ENCODE measurements around the gene PLXND1. TPM values are rescaled to one million over a fixed set of nuclear protein-coding genes. Genes with fewer than 3 reads are reported as not detected.

PLXND1 gene
- total and polyA plus RNA-seq, 2 donors (not counting 1 experiment from before 2014, with no cell fraction given) = 3.3 to 74.4 TPM

- Histone ChIP-seq H3K27me3 (replicated peaks in 1 of 4; ENCODE audit: control extremely low read depth in 1 of 4, control insufficient read depth in 3 of 4, insufficient read depth in 4 of 4, low read length in 3 of 4) (peaks cover 0 to 5% (median 1%) of the 10 kb centered on the region in 4 experiments), H3K79me2 (ENCODE audit: control insufficient read depth, insufficient read depth, low read length) (no peaks in the 10 kb centered on the region), H3K9me3 (ENCODE audit: control extremely low read depth in 1 of 3, control insufficient read depth in 2 of 3, insufficient read depth in 1 of 3, low read length in 2 of 3) (no peaks in the 10 kb centered on the region), H3K4me2 (replicated peaks; ENCODE audit: low read depth, low read length, poor library complexity, severe bottlenecking) (no peak overlapping the region), H3K27ac (ENCODE audit: low read length in 2 of 2) (no peak overlapping the region), H3K4me3 (ENCODE audit: control extremely low read depth in 1 of 5, extremely low read depth in 1 of 5, insufficient read depth in 1 of 5, low read depth in 2 of 5, low read length in 4 of 5) (no peak overlapping the region), H4K20me1 (ENCODE audit: control insufficient read depth, insufficient read depth, low read length, poor library complexity, severe bottlenecking) (no peaks in the 10 kb centered on the region), H3K4me1 (ENCODE audit: control insufficient read depth in 2 of 2, insufficient read depth in 2 of 2, low read length in 2 of 2) (no peaks in the 10 kb centered on the region), H2AFZ (ENCODE audit: insufficient read depth, low read depth, low read length, poor library complexity, severe bottlenecking) (no peak overlapping the region), H3K9ac (ENCODE audit: low read length) (no peak overlapping the region), H3K36me3 (replicated peaks in 1 of 2; ENCODE audit: control extremely low read depth in 1 of 2, control insufficient read depth in 1 of 2, extremely low read depth in 1 of 2, insufficient read depth in 2 of 2, low read length in 1 of 2) (no peaks in the 10 kb centered on the region)
- no peak overlapping the region for H3K4me3 Mint-ChIP-seq
- ChIA-PET POLR2A (no interaction called here), CTCF (interaction anchor here (0.6 to 2.4 kb wide), 3 partner anchors 39 to 915 kb away, joined by 3 to 7 read pairs (median 4); no protein-coding TSS in a partner anchor)
- DNase-seq = no peak
- ATAC-seq (ENCODE audit: low read depth) = no peak
- no peak overlapping the region for H3K27ac Mint-ChIP-seq
- H3K9me3 Mint-ChIP-seq (ENCODE audit: insufficient read depth) = peaks cover 2% of the 10 kb centered on the region
- intact Hi-C loops (cut with micrococcal nuclease) = no loop called here
- WGBS (ENCODE audit: insufficient coverage) = 82% methylated on average over 9 of the region's 10 CpGs
- TF ChIP-seq EZH2 (IDR thresholded peaks at IDR 0.05; ENCODE audit: borderline replicate concordance, insufficient read depth, low read depth, low read length, poor library complexity, severe bottlenecking) = no peak
- TF ChIP-seq CTCF (IDR thresholded peaks at IDR 0.05) = no peak
- H3K27me3 Mint-ChIP-seq = peaks cover 16% of the 10 kb centered on the region
- no peaks in the 10 kb centered on the region for H3K4me1 Mint-ChIP-seq
These were observed 27.4 kb upstream of the PLXND1 start for GRCh38 chr3:129633751-129634481.

- no peak for ATAC-seq (ENCODE audit: low read depth)
- no peak for DNase-seq
- no peaks in the 10 kb centered on the region for H3K36me3 ChIP-seq (replicated peaks in 1 of 2; ENCODE audit: control extremely low read depth in 1 of 2, control insufficient read depth in 1 of 2, extremely low read depth in 1 of 2, insufficient read depth in 2 of 2, low read length in 1 of 2)
- Mint-ChIP-seq H3K27me3 (peaks cover 14% of the 10 kb centered on the region), H3K4me3 (no peak overlapping the region), H3K27ac (no peak overlapping the region), H3K9me3 (ENCODE audit: insufficient read depth) (peaks cover 2% of the 10 kb centered on the region), H3K4me1 (peaks cover 3% of the 10 kb centered on the region)
- H3K4me2 ChIP-seq (replicated peaks; ENCODE audit: low read depth, low read length, poor library complexity, severe bottlenecking) = no peak overlapping the region
- no peak for TF ChIP-seq EZH2 (IDR thresholded peaks at IDR 0.05; ENCODE audit: borderline replicate concordance, insufficient read depth, low read depth, low read length, poor library complexity, severe bottlenecking)
- no peak for TF ChIP-seq CTCF (IDR thresholded peaks at IDR 0.05)
- H3K79me2 ChIP-seq (ENCODE audit: control insufficient read depth, insufficient read depth, low read length) = no peaks in the 10 kb centered on the region
- H3K9me3 ChIP-seq (ENCODE audit: control extremely low read depth in 1 of 3, control insufficient read depth in 2 of 3, insufficient read depth in 1 of 3, low read length in 2 of 3) = no peaks in the 10 kb centered on the region
- H3K27me3 ChIP-seq (replicated peaks in 1 of 4; ENCODE audit: control extremely low read depth in 1 of 4, control insufficient read depth in 3 of 4, insufficient read depth in 4 of 4, low read length in 3 of 4) = peaks cover 0 to 5% (median 1%) of the 10 kb centered on the region in 4 experiments
- WGBS (ENCODE audit: insufficient coverage) = 95% methylated on average over 10 of the region's 10 CpGs
- no peak overlapping the region for H3K27ac ChIP-seq (ENCODE audit: low read length in 2 of 2)
- H4K20me1 ChIP-seq (ENCODE audit: control insufficient read depth, insufficient read depth, low read length, poor library complexity, severe bottlenecking) = no peaks in the 10 kb centered on the region
- no peak overlapping the region for H3K9ac ChIP-seq (ENCODE audit: low read length)
- H3K4me3 ChIP-seq (ENCODE audit: control extremely low read depth in 1 of 5, extremely low read depth in 1 of 5, insufficient read depth in 1 of 5, low read depth in 2 of 5, low read length in 4 of 5) = no peak overlapping the region
- ChIA-PET CTCF (interaction anchor here (1.4 to 2.4 kb wide), 2 partner anchors 40 to 143 kb away, joined by 3 to 7 read pairs; no protein-coding TSS in a partner anchor), POLR2A (no interaction called here)
- H2AFZ ChIP-seq (ENCODE audit: insufficient read depth, low read depth, low read length, poor library complexity, severe bottlenecking) = no peak overlapping the region
- peaks cover 0 to 3% of the 10 kb centered on the region in 2 donors for H3K4me1 ChIP-seq (ENCODE audit: control insufficient read depth in 2 of 2, insufficient read depth in 2 of 2, low read length in 2 of 2)
- intact Hi-C loops (cut with micrococcal nuclease) = no loop called here
These were observed 26.5 kb upstream of the PLXND1 start for GRCh38 chr3:129632977-129633376.
